BJ (cell line): Measurements from ENCODE around the gene SLC52A1. TPM values are rescaled to one million over a fixed set of nuclear protein-coding genes. Genes with fewer than 3 reads are reported as not detected.

Experiments
- CTCF ChIA-PET: fragments of 350-600 bp; formaldehyde crosslinking; extraction: SDS; loops from one replicate; lab custom pipeline; 2021; ENCODE audit warnings: antibody characterized with exemption, inconsistent platforms; lab: Yijun Ruan, JAX
- POLR2A ChIA-PET: fragments of 300-600 bp; sonication (Branson Sonifier 250); formaldehyde crosslinking; extraction: SDS; loops from one replicate; lab custom pipeline; 2021; ENCODE audit warnings: antibody characterized with exemption; lab: Charles Lee
- DNase-seq: peaks from one replicate; pipeline ENCODE4 v3.0.0-alpha.2; 2011; ENCODE audit warnings: low read depth
- H3K27me3 ChIP-seq: 2 replicates; pipeline ENCODE4 v1.6.0; 2011; ENCODE audit warnings: low read length; ENCODE audit not compliant: control insufficient read depth, insufficient read depth
- H3K36me3 ChIP-seq: 2 replicates; pipeline ENCODE4 v1.5.1; 2011; ENCODE audit warnings: low read length; ENCODE audit not compliant: control insufficient read depth, insufficient read depth
- H3K4me3 ChIP-seq: 2 replicates; pipeline ENCODE4 v1.5.1; 2011; ENCODE audit warnings: low read depth, mild to moderate bottlenecking, control low read depth, low read length
- CTCF ChIP-seq: IDR thresholded peaks from 2 replicates; pipeline ENCODE4 v1.5.1; 2011; ENCODE audit warnings: low read depth, mild to moderate bottlenecking, control low read depth, inconsistent platforms, low read length, moderate library complexity; ENCODE audit not compliant: insufficient read depth
- polyA plus RNA-seq: library from polyadenylated mRNA; depleted of rRNA; stranded (reverse); fragments of >200 nt; gene quantifications from 2 replicates; pipeline ENCODE4 v1.2.3, GENCODE V29; 2011

SLC52A1 gene
- polyA plus RNA-seq, 1 experiment, result 0.23 TPM

DNA sequence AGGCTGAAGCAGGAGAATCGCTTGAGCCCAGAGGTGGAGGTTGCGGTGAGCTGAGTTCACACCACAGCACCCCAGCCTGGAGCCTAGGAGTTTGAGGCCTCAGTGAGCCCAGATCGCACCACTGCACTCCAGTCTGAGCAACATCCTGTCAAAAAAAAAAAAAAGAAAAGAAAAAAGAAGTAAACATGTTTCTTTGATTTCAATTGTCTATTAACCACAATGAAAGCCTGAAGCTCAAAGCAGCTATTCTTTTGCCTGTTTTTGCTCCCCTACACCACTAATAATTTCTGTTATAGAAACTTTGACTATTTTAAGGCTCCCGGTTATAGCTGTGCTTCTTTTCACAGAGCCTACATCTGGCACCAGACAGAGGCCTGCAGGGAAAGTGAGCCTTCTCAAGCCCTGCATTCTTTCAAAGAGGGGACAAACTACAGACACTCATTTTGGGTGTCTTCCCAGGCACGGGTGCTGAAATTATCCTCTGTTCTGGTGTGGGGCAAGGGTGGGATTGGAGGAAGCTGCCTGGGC is 14.2 kb upstream of the SLC52A1 start:
- POLR2A ChIA-PET, result no interaction called here
- no peak for DNase-seq
- Histone ChIP-seq H3K4me3 (no peak overlapping the region), H3K36me3 (no peaks in the 10 kb centered on the region), H3K27me3 (no peaks in the 10 kb centered on the region)
- CTCF ChIA-PET, result interaction anchor here (1.2 to 2.4 kb wide), 3 partner anchors 11 to 17 kb away, joined by 4 to 12 read pairs (median 4); no protein-coding TSS in a partner anchor
- no peak for TF ChIP-seq CTCF

- no peak for DNase-seq
- CTCF ChIA-PET, result interaction anchor here (2.0 kb wide), 1 partner anchor 15 kb away, joined by 6 read pairs; no protein-coding TSS in a partner anchor
These were observed 12.2 kb upstream of the SLC52A1 start for GRCh38 chr17:5047446-5047845.

DNA sequence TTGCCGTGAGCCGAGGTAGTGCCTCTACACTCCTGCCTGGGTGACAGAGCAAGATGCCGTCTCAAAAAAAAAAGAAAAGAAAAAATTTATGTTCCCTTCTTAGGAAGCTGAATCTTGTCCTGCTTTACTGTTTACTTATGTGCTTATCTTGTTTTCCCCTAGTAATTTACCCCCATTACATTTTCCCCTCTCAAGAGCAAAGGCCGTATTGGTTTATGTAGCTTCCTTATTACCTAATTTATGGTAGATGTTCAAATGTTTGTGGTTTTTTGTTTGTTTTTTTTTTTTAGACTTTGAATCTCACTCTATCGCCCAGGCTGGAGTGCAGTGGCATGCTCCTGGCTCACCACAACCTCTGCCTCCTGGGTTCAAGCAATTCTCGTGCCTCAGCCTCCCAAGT is 10.3 kb upstream of the SLC52A1 start:
- Histone ChIP-seq H3K36me3 (no peaks in the 10 kb centered on the region), H3K4me3 (no peak overlapping the region), H3K27me3 (no peaks in the 10 kb centered on the region; the same call in 1 of the 2 replicates)
- CTCF ChIA-PET, result interaction anchor here (0.7 to 1.7 kb wide), 5 partner anchors 9 to 317 kb away, joined by 3 to 5 read pairs (median 3); no protein-coding TSS in a partner anchor
- DNase-seq, result no peak
- TF ChIP-seq CTCF, result no peak
- POLR2A ChIA-PET, result no interaction called here

More at GRCh38 chr17:5047446-5047845, 12.2 kb upstream of the SLC52A1 start:
- Histone ChIP-seq H3K27me3 (no peaks in the 10 kb centered on the region), H3K36me3 (no peaks in the 10 kb centered on the region), H3K4me3 (no peak overlapping the region)
- POLR2A ChIA-PET, result no interaction called here
- no peak for TF ChIP-seq CTCF

- TF ChIP-seq CTCF, result no peak
- Histone ChIP-seq H3K4me3 (no peak overlapping the region), H3K27me3 (no peaks in the 10 kb centered on the region; the same call in 1 of the 2 replicates), H3K36me3 (no peaks in the 10 kb centered on the region)
- ChIA-PET CTCF (interaction anchor here (1.4 to 1.7 kb wide), 3 partner anchors 11 to 18 kb away, joined by 3 to 5 read pairs (median 5); no protein-coding TSS in a partner anchor), POLR2A (no interaction called here)
- no peak for DNase-seq
These were observed 9.4 kb upstream of the SLC52A1 start for GRCh38 chr17:5044630-5045029.

GRCh38 chr17:5043524-5043923 is 8.3 kb upstream of the SLC52A1 start:
- H3K27me3 ChIP-seq, result no peaks in the 10 kb centered on the region; the same call in 1 of the 2 replicates

More at GRCh38 chr17:5043524-5043923, 8.3 kb upstream of the SLC52A1 start:
- ChIA-PET CTCF (interaction anchor here (1.4 kb wide), 1 partner anchor 13 kb away, joined by 3 read pairs; no protein-coding TSS in a partner anchor), POLR2A (no interaction called here)
- H3K4me3 ChIP-seq, result no peak overlapping the region
- no peak for DNase-seq
- no peak for TF ChIP-seq CTCF
- H3K36me3 ChIP-seq, result no peaks in the 10 kb centered on the region
